A549 (cell line): ENCODE measurements around the gene COG5. TPM values are rescaled to one million over a fixed set of nuclear protein-coding genes. Genes with fewer than 3 reads are reported as not detected.

Experiments
- ATAC-seq, 2 experiments: fragments of 200-7000 bp in 1 of 2; fragments of >200 bp in 1 of 2; cut with Nextera tagmentation in 1 of 2; cut with Tn5 transposase in 1 of 2; 3 replicates each; pipeline versions ENCODE4 v1.8.0 to v1.9.1; 2018 to 2020; ENCODE audit warnings: mild to moderate bottlenecking in 1 of 2, moderate library complexity in 1 of 2
- CTCF ChIA-PET: fragments of 300-600 bp; sonication (Branson Sonifier 250); formaldehyde crosslinking; extraction: SDS; loops from one replicate; lab custom pipeline; 2021; ENCODE audit warnings: antibody characterized with exemption, inconsistent platforms; lab: Yijun Ruan, JAX
- POLR2A ChIA-PET: fragments of 350-600 bp; formaldehyde crosslinking; extraction: SDS; loops from one replicate; lab custom pipeline; 2021; ENCODE audit warnings: antibody characterized with exemption, inconsistent platforms; lab: Yijun Ruan, JAX
- DNase-seq, 2 experiments: peaks; one replicate each; pipeline versions ENCODE4 v3.0.0 to v3.0.0-alpha.2; 2011 to 2016; ENCODE audit warnings: low read depth in 1 of 2, low spot score in 1 of 2
- FAIRE-seq: peaks from 2 replicates; lab custom pipeline; 2011; peaks lifted over from hg19 to GRCh38; lab: Jason Lieb, UNC
- H3K27ac ChIP-seq, 2 experiments: fragments of >200 bp; sonication (Bioruptor Twin); formaldehyde crosslinking; 3 replicates each; pipeline ENCODE4 v1.5.1; 2016 to 2017
- H3K4me1 ChIP-seq: fragments of >200 bp; sonication (Bioruptor Twin); formaldehyde crosslinking; 3 replicates; pipeline ENCODE4 v1.6.1; 2016
- H3K4me2 ChIP-seq: fragments of >200 bp; sonication (Bioruptor Twin); formaldehyde crosslinking; 3 replicates; pipeline ENCODE4 v1.6.1; 2016
- H3K4me3 ChIP-seq: fragments of >200 bp; sonication (Bioruptor Twin); formaldehyde crosslinking; 3 replicates; pipeline ENCODE4 v1.5.1; 2016
- H3K9me3 ChIP-seq: fragments of >200 bp; sonication (Bioruptor Twin); formaldehyde crosslinking; 3 replicates; pipeline ENCODE4 v1.6.1; 2016
- BHLHE40 ChIP-seq: IDR thresholded peaks from 2 replicates; pipeline ENCODE4 v1.6.1; 2012; ENCODE audit warnings: low read depth, low read length, inconsistent platforms
- CBX8 ChIP-seq: fragments of 200-600 bp; sonication (generic); IDR thresholded peaks from 2 replicates; pipeline ENCODE4 v1.6.1; 2016
- CHD4 ChIP-seq: fragments of 200-600 bp; sonication (generic); IDR thresholded peaks from 2 replicates; pipeline ENCODE4 v1.6.1; 2016; ENCODE audit warnings: antibody characterized with exemption, mild to moderate bottlenecking, borderline replicate concordance
- EHF ChIP-seq: fragments of 250-450 bp; sonication (Bioruptor Pico); IDR thresholded peaks from 2 replicates; pipeline ENCODE4 v1.5.0; 2020; ENCODE audit warnings: mild to moderate bottlenecking
- EHMT2 ChIP-seq: fragments of 200-600 bp; sonication (generic); IDR thresholded peaks from 2 replicates; pipeline ENCODE4 v1.6.1; 2016; ENCODE audit warnings: antibody characterized with exemption, low read depth, mild to moderate bottlenecking, moderate library complexity
- FOSB ChIP-seq: fragments of 250-450 bp; sonication (Bioruptor Pico); IDR thresholded peaks from 2 replicates; pipeline ENCODE4 v1.5.0; 2020; ENCODE audit warnings: mild to moderate bottlenecking, moderate library complexity
- FOSL2 ChIP-seq, 2 experiments: fragments of 450-650 bp in 1 of 2; fragments of >200 bp in 1 of 2; sonication (Bioruptor Twin) in 1 of 2; formaldehyde crosslinking; IDR thresholded peaks; 2 replicates each; pipeline versions ENCODE4 v1.5.0 to v1.6.1; 2016 to 2020; ENCODE audit warnings: mild to moderate bottlenecking in 1 of 2, moderate library complexity in 1 of 2
- FOXS1 ChIP-seq: fragments of 250-450 bp; sonication (Bioruptor Pico); IDR thresholded peaks from 2 replicates; pipeline ENCODE4 v1.5.0; 2020; ENCODE audit warnings: mild to moderate bottlenecking, moderate library complexity
- HEYL ChIP-seq: fragments of 250-450 bp; sonication (Bioruptor Pico); IDR thresholded peaks from 2 replicates; pipeline ENCODE4 v1.8.0; 2021; ENCODE audit warnings: mild to moderate bottlenecking, moderate library complexity
- HOXA7 ChIP-seq: fragments of 250-450 bp; sonication (Bioruptor Pico); IDR thresholded peaks from 2 replicates; pipeline ENCODE4 v1.5.0; 2020; ENCODE audit warnings: mild to moderate bottlenecking, moderate library complexity
- HOXB5 ChIP-seq: fragments of 250-450 bp; sonication (Bioruptor Pico); IDR thresholded peaks from 2 replicates; pipeline ENCODE4 v1.5.0; 2020; ENCODE audit warnings: mild to moderate bottlenecking, moderate library complexity
- KDM1A ChIP-seq: fragments of 200-600 bp; sonication (generic); IDR thresholded peaks from 2 replicates; pipeline ENCODE4 v1.6.1; 2016; ENCODE audit warnings: low read depth, mild to moderate bottlenecking
- MAZ ChIP-seq: fragments of 150-350 bp; IDR thresholded peaks from 2 replicates; pipeline ENCODE4 v1.6.1; 2014; ENCODE audit warnings: antibody characterized with exemption, low read depth, low read length, borderline replicate concordance
- NFE2L2 ChIP-seq: fragments of 150-350 bp; conservative IDR thresholded peaks from 2 replicates; pipeline ENCODE4 v1.6.1; 2014; ENCODE audit warnings: low read length
- NR3C1 ChIP-seq: fragments of >200 bp; sonication (Bioruptor Twin); formaldehyde crosslinking; IDR thresholded peaks from 3 replicates; pipeline ENCODE4 v1.6.1; 2017
- POLR2A ChIP-seq: IDR thresholded peaks from 2 replicates; pipeline ENCODE4 v1.6.1; 2012; ENCODE audit warnings: mild to moderate bottlenecking, low read length
- POLR2AphosphoS2 ChIP-seq: conservative IDR thresholded peaks from 2 replicates; pipeline ENCODE4 v1.6.1; 2012; ENCODE audit warnings: low read length, improper control_type of control experiment, inconsistent platforms
- RARB ChIP-seq: fragments of 250-450 bp; sonication (Bioruptor Pico); IDR thresholded peaks from 2 replicates; pipeline ENCODE4 v1.8.0; 2021; ENCODE audit warnings: mild to moderate bottlenecking, moderate library complexity
- RCOR1 ChIP-seq: fragments of 150-350 bp; IDR thresholded peaks from 2 replicates; pipeline ENCODE4 v1.6.1; 2014; ENCODE audit warnings: antibody characterized with exemption, low read length, low read depth
- RFX5 ChIP-seq: fragments of 450-650 bp; IDR thresholded peaks from 2 replicates; pipeline ENCODE4 v1.7.1; 2014; ENCODE audit warnings: antibody characterized with exemption, mild to moderate bottlenecking, moderate library complexity
- RNF2 ChIP-seq: fragments of 200-600 bp; sonication (generic); IDR thresholded peaks from 2 replicates; pipeline ENCODE4 v1.6.1; 2016; ENCODE audit warnings: low read depth, mild to moderate bottlenecking, antibody characterized with exemption, moderate library complexity, borderline replicate concordance
- TFCP2L1 ChIP-seq: fragments of 250-450 bp; sonication (Bioruptor Pico); IDR thresholded peaks from 2 replicates; pipeline ENCODE4 v1.5.0; 2021; ENCODE audit warnings: mild to moderate bottlenecking
- TP53 ChIP-seq: fragments of 250-450 bp; sonication (Bioruptor Pico); IDR thresholded peaks from 2 replicates; pipeline ENCODE4 v1.5.0; 2021; ENCODE audit warnings: mild to moderate bottlenecking, moderate library complexity
- ZC3H11A ChIP-seq: fragments of 450-650 bp; IDR thresholded peaks from 2 replicates; pipeline ENCODE4 v1.6.1; 2014; ENCODE audit warnings: antibody characterized with exemption, mild to moderate bottlenecking
- ZFP36 ChIP-seq: fragments of 450-650 bp; IDR thresholded peaks from 2 replicates; pipeline ENCODE4 v1.6.1; 2014; ENCODE audit warnings: borderline replicate concordance; ENCODE audit not compliant: partially characterized antibody
- WGBS: methylation state at CpG from one replicate; pipeline ENCODE4 v1.1.6; 2017; ENCODE audit errors: missing lambda C conversion rate; 5-methylcytosine and 5-hydroxymethylcytosine counted together
- polyA minus RNA-seq: library from RNA; depleted of rRNA, polyadenylated mRNA; stranded (reverse); fragments of >200 nt; gene quantifications from 2 replicates; pipeline ENCODE4 v1.2.3, GENCODE V29; 2011; rRNA and poly(A)+ RNA removed
- polyA plus RNA-seq, 4 experiments: library from polyadenylated mRNA; depleted of rRNA in 3 of 4; stranded (reverse); fragments of >200 nt; fragmentation: RNase III in 1 of 4; extraction: RNeasy Plus Mini Kit Qiagen cat#74134 plus additional on column Dnase treatment in 1 of 4; gene quantifications; 2 replicates in 3 of 4; 3 replicates in 1 of 4; pipeline ENCODE4 v1.2.3, GENCODE V29; 2011 to 2017
- TF ChIP-seq, protein P1 (sequence below): fragments of >200 bp; sonication (Bioruptor Twin); formaldehyde crosslinking; IDR thresholded peaks from 2 replicates; pipeline ENCODE4 v1.6.1; 2016
- TF ChIP-seq, protein P2 (sequence below): fragments of 450-650 bp; IDR thresholded peaks from 2 replicates; pipeline ENCODE4 v1.6.1; 2014; ENCODE audit warnings: antibody characterized with exemption
- TF ChIP-seq, protein P3 (sequence below): fragments of 150-350 bp; IDR thresholded peaks from 2 replicates; pipeline ENCODE4 v1.6.1; 2014; ENCODE audit warnings: low read depth, mild to moderate bottlenecking, low read length
- TF ChIP-seq, protein P4 (sequence below): fragments of >200 bp; sonication (Bioruptor Twin); formaldehyde crosslinking; IDR thresholded peaks from 3 replicates; pipeline ENCODE4 v1.5.1; 2016
- TF ChIP-seq, protein P5 (sequence below): IDR thresholded peaks from 2 replicates; pipeline ENCODE4 v1.6.1; 2012; ENCODE audit warnings: low read depth, borderline replicate concordance
- TF ChIP-seq, protein P6 (sequence below): fragments of 200-600 bp; sonication (generic); IDR thresholded peaks from 2 replicates; pipeline ENCODE4 v1.6.1; 2016; ENCODE audit warnings: antibody characterized with exemption, mild to moderate bottlenecking, moderate library complexity

COG5 gene
- 33.9 and 44.0 TPM in 2 replicates for polyA plus RNA-seq (2011; rRNA removed)
- polyA plus RNA-seq (2012; cell fraction: cytosol; rRNA removed): 6.6 and 6.9 TPM in 2 replicates
- polyA plus RNA-seq (2012; cell fraction: nucleus; rRNA removed): 5.8 and 6.4 TPM in 2 replicates
- 22.5 to 27.2 TPM (median 23.6 TPM) in 3 replicates for polyA plus RNA-seq (2017; fragmentation: RNase III; extraction: RNeasy Plus Mini Kit Qiagen cat#74134 plus additional on column Dnase treatment)
- polyA minus RNA-seq: 21.9 and 22.5 TPM in 2 replicates

DNA sequence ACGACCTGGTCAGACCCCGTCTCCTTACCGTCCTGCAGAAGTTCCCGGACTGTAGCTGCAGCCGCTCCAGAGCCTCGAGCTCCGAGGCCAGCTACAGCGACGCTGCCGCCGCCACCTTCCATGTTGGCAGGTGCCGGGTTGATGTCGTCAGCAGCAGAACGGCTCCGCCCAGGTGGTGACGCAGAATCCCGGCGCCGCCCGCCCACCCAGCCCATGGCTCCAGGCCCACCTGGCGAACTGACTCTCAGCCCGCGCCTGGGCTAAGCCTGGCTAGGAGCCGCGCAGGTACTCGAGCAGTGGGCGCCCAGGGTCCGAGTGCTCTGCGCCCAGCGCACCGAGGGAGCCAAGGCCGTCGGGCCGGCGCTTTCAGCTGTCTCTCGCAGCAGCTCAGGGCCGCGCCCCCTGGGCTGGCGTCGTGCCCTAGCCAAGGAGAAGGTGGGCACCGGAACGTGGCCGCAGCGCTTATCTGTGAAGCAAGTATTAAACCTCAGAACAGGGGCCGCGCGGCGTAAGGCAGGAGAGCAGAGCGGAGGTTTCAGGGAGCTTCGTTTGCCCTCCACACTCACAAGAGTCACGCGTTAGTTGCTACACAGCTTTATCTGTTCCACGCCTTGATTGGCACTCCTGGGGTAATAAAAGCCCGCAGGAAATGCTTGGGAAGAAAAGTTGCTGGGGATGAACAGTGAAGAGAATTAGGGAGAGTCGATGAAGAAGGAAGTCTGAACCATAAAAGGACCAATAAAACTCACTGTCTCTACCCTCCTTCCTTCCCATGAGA lies at the start of gene COG5, which contains the start of gene DUS4L:
COG5 (minus strand) TSS at position 146 of the 778 bp plus-strand sequence; CDS start at position 122, 24 bp downstream.
DUS4L (plus strand) TSS at position 197 of the 778 bp plus-strand sequence. CDS start 3,100 bp downstream, outside the sequence.
- ChIA-PET POLR2A (interaction anchor here (0.8 to 2.5 kb wide), 6 partner anchors 9 to 395 kb away, joined by 3 to 16 read pairs (median 4); partner anchors contain the start of genes BCAP29, CBLL1 and HBP1), CTCF (interaction anchor here (1.2 to 1.5 kb wide), 3 partner anchors 10 to 97 kb away, joined by 3 to 6 read pairs (median 5); no protein-coding TSS in a partner anchor)
- DNase-seq (peak; percentile 66 to 80), ATAC-seq (peak; percentile 93 to 97), FAIRE-seq (no peak)
- H3K4me2 ChIP-seq: peak within 1 kb of the TSS; percentile 86
- 2% methylated on average over 33 of the region's 55 CpGs for WGBS
- H3K4me1 ChIP-seq: peaks cover 29% of the 10 kb centered on the region
- H3K27ac ChIP-seq: peak within 1 kb of the TSS; percentile 90 to 92
- H3K9me3 ChIP-seq: no peaks in the 10 kb centered on the region
- H3K4me3 ChIP-seq: peak within 1 kb of the TSS; percentile 77
- no peak for TF ChIP-seq HOXA7 (CRISPR knock-in tag)
- TF ChIP-seq, protein P1, sequence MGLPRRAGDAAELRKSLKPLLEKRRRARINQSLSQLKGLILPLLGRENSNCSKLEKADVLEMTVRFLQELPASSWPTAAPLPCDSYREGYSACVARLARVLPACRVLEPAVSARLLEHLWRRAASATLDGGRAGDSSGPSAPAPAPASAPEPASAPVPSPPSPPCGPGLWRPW: no peak
- no peak; the same call in 1 of the 2 replicates for TF ChIP-seq BHLHE40
- no peak for TF ChIP-seq CHD4
- TF ChIP-seq, protein P2, sequence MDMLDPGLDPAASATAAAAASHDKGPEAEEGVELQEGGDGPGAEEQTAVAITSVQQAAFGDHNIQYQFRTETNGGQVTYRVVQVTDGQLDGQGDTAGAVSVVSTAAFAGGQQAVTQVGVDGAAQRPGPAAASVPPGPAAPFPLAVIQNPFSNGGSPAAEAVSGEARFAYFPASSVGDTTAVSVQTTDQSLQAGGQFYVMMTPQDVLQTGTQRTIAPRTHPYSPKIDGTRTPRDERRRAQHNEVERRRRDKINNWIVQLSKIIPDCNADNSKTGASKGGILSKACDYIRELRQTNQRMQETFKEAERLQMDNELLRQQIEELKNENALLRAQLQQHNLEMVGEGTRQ: 0 out of 2 replicates have a peak, but pooled peaks have one; percentile 11
- TF ChIP-seq HEYL: no peak
- TF ChIP-seq HOXB5: no peak
- no peak for TF ChIP-seq RFX5
- TF ChIP-seq, protein P3, sequence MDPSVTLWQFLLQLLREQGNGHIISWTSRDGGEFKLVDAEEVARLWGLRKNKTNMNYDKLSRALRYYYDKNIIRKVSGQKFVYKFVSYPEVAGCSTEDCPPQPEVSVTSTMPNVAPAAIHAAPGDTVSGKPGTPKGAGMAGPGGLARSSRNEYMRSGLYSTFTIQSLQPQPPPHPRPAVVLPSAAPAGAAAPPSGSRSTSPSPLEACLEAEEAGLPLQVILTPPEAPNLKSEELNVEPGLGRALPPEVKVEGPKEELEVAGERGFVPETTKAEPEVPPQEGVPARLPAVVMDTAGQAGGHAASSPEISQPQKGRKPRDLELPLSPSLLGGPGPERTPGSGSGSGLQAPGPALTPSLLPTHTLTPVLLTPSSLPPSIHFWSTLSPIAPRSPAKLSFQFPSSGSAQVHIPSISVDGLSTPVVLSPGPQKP: no peak
- no peak for TF ChIP-seq FOSB
- TF ChIP-seq MAZ: no peak
- 0 out of 2 replicates have a peak, but pooled peaks have one; percentile 34 for TF ChIP-seq TFCP2L1 (CRISPR knock-in tag)
- TF ChIP-seq, protein P4, sequence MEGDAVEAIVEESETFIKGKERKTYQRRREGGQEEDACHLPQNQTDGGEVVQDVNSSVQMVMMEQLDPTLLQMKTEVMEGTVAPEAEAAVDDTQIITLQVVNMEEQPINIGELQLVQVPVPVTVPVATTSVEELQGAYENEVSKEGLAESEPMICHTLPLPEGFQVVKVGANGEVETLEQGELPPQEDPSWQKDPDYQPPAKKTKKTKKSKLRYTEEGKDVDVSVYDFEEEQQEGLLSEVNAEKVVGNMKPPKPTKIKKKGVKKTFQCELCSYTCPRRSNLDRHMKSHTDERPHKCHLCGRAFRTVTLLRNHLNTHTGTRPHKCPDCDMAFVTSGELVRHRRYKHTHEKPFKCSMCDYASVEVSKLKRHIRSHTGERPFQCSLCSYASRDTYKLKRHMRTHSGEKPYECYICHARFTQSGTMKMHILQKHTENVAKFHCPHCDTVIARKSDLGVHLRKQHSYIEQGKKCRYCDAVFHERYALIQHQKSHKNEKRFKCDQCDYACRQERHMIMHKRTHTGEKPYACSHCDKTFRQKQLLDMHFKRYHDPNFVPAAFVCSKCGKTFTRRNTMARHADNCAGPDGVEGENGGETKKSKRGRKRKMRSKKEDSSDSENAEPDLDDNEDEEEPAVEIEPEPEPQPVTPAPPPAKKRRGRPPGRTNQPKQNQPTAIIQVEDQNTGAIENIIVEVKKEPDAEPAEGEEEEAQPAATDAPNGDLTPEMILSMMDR: no peak
- no peak for TF ChIP-seq KDM1A
- TF ChIP-seq POLR2A: peak; percentile 92
- no peak for TF ChIP-seq ZC3H11A
- TF ChIP-seq, protein P5, sequence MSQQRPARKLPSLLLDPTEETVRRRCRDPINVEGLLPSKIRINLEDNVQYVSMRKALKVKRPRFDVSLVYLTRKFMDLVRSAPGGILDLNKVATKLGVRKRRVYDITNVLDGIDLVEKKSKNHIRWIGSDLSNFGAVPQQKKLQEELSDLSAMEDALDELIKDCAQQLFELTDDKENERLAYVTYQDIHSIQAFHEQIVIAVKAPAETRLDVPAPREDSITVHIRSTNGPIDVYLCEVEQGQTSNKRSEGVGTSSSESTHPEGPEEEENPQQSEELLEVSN: no peak
- TF ChIP-seq NR3C1: no peak
- TF ChIP-seq RCOR1: no peak
- no peak for TF ChIP-seq RARB (CRISPR knock-in tag)
- no peak for TF ChIP-seq TP53 (CRISPR knock-in tag)
- no peak for TF ChIP-seq ZFP36
- TF ChIP-seq FOSL2 (IDR thresholded peaks at IDR 0.05): no peak
- no peak for TF ChIP-seq FOSL2 (CRISPR knock-in tag; IDR thresholded peaks at IDR 0.05)
- no peak for TF ChIP-seq EHMT2
- TF ChIP-seq, protein P6, sequence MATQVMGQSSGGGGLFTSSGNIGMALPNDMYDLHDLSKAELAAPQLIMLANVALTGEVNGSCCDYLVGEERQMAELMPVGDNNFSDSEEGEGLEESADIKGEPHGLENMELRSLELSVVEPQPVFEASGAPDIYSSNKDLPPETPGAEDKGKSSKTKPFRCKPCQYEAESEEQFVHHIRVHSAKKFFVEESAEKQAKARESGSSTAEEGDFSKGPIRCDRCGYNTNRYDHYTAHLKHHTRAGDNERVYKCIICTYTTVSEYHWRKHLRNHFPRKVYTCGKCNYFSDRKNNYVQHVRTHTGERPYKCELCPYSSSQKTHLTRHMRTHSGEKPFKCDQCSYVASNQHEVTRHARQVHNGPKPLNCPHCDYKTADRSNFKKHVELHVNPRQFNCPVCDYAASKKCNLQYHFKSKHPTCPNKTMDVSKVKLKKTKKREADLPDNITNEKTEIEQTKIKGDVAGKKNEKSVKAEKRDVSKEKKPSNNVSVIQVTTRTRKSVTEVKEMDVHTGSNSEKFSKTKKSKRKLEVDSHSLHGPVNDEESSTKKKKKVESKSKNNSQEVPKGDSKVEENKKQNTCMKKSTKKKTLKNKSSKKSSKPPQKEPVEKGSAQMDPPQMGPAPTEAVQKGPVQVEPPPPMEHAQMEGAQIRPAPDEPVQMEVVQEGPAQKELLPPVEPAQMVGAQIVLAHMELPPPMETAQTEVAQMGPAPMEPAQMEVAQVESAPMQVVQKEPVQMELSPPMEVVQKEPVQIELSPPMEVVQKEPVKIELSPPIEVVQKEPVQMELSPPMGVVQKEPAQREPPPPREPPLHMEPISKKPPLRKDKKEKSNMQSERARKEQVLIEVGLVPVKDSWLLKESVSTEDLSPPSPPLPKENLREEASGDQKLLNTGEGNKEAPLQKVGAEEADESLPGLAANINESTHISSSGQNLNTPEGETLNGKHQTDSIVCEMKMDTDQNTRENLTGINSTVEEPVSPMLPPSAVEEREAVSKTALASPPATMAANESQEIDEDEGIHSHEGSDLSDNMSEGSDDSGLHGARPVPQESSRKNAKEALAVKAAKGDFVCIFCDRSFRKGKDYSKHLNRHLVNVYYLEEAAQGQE: no peak
- TF ChIP-seq POLR2AphosphoS2: no peak
- TF ChIP-seq NFE2L2: no peak
- no peak for TF ChIP-seq CBX8
- no peak for TF ChIP-seq RNF2
- TF ChIP-seq FOXS1: no peak
- no peak for TF ChIP-seq EHF (CRISPR knock-in tag)
